HG03520 (cell line): ENCODE measurements around the gene NUDT17.

Experiments used
- ATAC-seq: cut with Tn5 transposase; IDR thresholded peaks from one replicate; pipeline ENCODE4 v1.9.1; 2021; ENCODE audit warnings: mild to moderate bottlenecking, moderate library complexity; ENCODE audit not compliant: unreplicated experiment

NUDT17 gene

DNA sequence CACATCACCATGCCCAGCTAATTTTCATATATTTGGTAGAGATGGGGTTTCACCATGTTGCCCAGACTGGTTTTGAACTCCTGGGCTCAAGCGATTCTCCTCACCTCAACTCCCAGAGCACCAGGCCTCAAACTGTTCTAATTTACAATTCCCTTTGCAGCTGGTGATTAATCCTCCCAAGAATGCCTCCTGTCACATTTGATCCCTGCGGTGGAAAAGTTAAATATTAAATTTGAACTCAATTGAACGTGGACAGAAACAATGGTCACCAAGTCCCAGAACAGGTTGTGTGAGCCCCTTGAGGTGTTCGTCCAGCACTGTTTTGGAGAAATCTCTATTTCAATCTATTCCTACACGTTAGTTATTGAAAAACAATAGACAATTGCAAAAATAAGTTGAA, 42.2 kb downstream of the NUDT17 start:
- ATAC-seq, result no peak

DNA sequence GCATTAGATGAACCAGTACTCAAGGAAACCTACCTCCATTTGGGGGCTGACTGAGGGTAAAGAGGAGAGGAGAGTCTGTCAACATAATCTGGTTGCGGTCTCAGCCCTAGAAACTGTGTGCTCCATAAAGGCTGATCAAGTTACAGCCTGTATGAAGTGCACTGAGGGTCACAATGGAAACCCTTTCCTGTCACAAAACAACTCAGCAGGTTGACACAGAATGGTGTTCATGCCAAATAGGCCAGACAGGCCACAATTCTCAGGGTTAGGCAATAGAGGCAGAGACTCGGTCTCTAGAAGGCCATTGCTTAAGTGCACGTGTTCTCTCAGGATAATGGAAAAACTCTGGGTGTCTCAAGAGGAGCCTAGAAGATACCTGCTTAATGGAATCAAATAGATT, 44.3 kb downstream of the NUDT17 start:
- no peak for ATAC-seq

DNA sequence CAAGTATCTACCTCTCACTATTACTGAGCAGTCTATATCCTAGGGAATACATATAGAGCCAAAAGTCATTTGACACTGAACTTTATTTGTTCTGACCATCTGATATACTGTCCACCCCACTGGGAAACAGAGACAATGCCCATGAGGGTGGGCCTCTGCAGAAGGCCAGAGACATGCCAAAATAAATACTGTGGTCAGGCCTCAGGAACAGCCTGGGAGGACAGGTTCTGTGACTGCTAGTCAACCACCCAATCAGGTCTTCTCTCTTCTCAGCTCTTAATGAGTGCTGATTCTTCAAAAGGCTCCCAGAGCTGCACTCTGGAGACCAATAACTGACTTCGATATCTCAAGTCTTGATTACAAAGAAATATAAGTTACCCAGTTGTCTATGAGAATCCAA, 45.7 kb downstream of the NUDT17 start:
- no peak for ATAC-seq

DNA sequence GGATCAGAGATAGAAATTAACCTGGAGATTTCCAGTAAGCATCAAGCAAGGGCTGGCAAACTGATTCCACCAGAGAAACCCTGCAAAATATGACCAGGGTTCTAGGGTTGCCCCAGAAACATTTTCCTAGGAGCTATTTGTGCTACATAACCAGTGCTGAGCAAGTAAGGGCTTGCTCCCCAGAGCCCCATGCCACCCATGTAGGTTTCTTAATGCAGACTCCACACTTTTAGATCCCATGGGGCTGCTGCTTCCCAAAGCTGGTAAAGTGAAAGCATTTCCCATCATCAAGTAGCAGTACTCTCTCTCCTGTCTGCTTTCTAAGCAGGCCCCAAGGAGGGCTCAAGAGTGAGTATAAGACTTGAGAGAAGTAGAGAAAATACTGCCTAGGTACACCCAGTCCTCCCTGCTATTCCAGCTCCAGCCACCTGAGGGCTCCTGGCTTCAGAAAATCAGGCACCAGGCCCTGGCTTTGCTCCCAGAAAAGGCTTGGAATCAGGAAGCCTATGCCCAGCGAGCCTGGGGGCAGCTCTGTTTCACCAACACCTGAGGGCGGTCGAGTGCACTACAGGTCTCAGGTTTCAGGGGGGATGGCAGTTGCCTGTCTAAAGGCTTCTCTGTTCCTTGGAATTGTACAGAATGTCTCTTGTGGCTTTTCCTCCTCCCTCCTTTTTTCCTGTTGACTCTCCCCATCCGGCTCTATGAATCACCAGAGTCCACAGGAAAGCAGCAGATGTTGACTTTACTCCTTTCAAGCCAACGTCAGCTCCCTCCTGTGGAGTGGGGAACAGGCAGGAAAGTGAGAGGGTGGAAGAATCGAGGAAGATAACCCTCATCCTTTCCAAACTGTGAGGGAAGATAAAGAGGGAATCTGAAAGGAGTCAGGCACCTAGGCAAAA, 46.4 kb downstream of the NUDT17 start:
- ATAC-seq, result no peak

DNA sequence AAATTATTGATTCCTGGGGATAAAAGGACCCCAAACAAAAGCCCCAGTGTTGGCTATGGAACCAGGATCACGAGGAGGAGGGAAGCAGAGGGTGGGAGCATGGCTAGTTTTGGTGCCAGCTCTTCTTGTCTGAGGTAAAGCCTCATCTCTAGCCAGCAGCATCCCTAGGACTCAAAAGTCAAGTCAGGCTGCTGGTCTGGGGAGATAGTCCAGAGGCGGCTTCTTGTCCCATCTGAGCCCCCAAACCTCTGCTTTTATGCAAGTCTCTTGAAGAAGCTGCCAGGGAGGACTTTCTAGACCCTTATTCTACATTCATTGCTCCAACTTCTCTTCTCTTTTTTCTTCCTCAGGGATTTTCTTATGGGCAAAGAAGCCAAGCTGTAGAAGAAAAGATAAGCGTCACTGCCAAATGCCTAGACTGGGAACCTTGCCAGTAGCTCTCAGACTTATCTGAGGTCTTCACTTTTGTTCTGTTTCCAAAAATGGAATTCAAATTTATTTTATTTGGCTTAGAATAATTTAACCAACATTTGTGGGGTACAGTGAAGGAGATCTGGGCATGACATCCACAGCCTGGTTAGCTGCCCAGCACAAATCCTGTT, 47.2 kb downstream of the NUDT17 start:
- ATAC-seq, result no peak

DNA sequence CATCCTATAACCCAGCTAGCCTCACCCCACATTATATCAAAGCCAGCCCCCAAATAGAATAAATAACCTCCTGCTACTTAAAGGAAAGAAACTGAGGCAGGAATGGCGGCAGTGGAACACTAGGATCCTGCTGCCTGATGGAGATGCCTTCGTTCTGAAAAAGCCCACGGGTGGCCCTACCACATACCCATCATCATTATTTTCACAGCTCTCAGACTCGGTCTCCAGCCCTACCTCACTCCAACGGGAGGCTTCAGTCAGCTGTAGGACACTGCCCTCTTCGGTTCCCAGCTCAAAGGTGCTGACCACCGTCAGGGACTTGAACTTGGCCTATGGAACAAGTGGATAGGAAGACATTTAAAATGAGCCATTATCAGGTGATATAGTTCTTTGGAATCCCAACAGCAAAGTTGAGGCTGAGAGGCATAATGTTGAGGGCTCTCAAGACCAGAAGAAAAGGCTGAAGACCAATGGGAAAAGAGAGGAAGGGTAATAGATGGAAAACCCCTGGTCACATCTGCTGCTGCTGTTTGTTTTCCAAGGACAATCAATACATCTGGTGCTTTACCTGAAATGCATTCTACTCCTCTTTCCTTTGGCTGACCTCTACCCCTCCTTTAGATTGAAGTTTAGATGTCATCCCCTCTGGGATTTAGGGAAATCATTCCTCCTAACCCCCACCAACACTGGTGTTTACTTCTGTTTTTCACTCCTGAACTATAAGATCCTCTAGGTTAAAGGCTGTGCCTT, 48.1 kb downstream of the NUDT17 start:
- ATAC-seq, result no peak

DNA sequence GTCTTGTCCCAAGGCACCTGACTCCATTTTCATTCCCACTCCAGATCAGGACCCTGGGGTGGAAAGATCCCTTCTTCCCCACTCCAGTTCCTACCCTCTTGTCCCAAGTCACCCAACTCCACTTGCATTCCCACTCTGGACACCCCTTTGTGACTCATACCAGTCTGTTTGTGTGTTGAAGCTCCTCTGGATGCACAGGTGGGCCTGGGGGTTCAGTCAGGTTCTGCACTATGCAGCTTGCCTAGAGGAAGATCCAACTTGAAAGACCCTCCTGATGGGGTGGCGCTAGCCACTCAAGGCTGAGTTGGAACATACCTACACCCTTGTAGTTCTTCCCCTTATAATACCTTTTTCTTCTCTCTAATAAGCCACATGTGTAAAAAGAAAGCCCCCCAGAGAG, 50.0 kb downstream of the NUDT17 start:
- ATAC-seq, result no peak

DNA sequence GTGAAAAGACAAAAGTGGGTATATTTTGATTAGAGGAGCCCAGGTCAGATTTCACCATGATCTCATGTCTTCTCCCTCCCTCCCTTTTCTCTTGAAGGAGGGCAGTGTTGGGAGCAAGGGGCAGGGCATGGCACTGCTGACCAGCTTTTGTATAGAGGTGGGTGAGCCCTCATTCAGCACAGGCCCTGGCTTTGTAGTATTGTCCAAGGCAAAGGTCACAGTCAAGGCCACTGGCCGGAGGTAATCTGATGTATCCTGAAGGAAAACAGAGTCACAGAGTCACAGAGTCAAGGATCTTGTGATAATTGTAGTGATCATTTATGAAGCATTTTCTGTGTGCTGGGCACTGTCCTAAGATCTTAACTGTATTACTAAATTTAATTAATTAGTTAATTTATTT, 52.5 kb downstream of the NUDT17 start:
- no peak for ATAC-seq
